Epithelial cell of esophagus (primary cell): ENCODE data around the gene PTPRN2.

Source experiments
- DNase-seq: peaks from one replicate; pipeline ENCODE4 v3.0.0; 2010; ENCODE audit warnings: low read depth
- H3K4me3 ChIP-seq: 2 replicates; pipeline ENCODE4 v1.5.1; 2011; ENCODE audit warnings: mild to moderate bottlenecking, low read length, control low read depth
- CTCF ChIP-seq: IDR thresholded peaks from 2 replicates; pipeline ENCODE4 v1.5.1; 2011; ENCODE audit warnings: low read depth, mild to moderate bottlenecking, low read length, control low read depth, inconsistent platforms; ENCODE audit not compliant: insufficient read depth; ENCODE audit errors: missing control alignments

Gene PTPRN2

GRCh38 chr7:157767506-157768197 lies 820.0 kb downstream of the PTPRN2 start:
- no peak for DNase-seq
- no peak for TF ChIP-seq CTCF

GRCh38 chr7:157766098-157766497 lies 821.5 kb downstream of the PTPRN2 start:
- no peak for TF ChIP-seq CTCF
- no peak for DNase-seq
- no peak overlapping the region for H3K4me3 ChIP-seq

More at GRCh38 chr7:157767506-157768197, 820.0 kb downstream of the PTPRN2 start:
- H3K4me3 ChIP-seq, result no peak overlapping the region

GRCh38 chr7:157764946-157765537 lies 822.6 kb downstream of the PTPRN2 start:
- no peak for TF ChIP-seq CTCF
- no peak for DNase-seq
- H3K4me3 ChIP-seq, result no peak overlapping the region

- TF ChIP-seq CTCF, result no peak
Measured at GRCh38 chr7:157764193-157764592, 823.4 kb downstream of the PTPRN2 start.

GRCh38 chr7:157763279-157764000 lies 824.2 kb downstream of the PTPRN2 start:
- no peak overlapping the region for H3K4me3 ChIP-seq
- DNase-seq, result no peak
- TF ChIP-seq CTCF, result no peak

More at GRCh38 chr7:157764193-157764592, 823.4 kb downstream of the PTPRN2 start:
- no peak overlapping the region for H3K4me3 ChIP-seq
- no peak for DNase-seq

GRCh38 chr7:157762824-157763223 lies 824.8 kb downstream of the PTPRN2 start:
- H3K4me3 ChIP-seq, result no peak overlapping the region
- TF ChIP-seq CTCF, result no peak
- DNase-seq, result no peak
